Measurements from ENCODE around the gene CCNQ. TPM values are rescaled to one million over a fixed set of nuclear protein-coding genes. Genes with fewer than 3 reads are reported as not detected.

Gene CCNQ
- total and polyA plus RNA-seq, 4 donors, result 8.9 to 14.7 (median 9.8) TPM

DNA sequence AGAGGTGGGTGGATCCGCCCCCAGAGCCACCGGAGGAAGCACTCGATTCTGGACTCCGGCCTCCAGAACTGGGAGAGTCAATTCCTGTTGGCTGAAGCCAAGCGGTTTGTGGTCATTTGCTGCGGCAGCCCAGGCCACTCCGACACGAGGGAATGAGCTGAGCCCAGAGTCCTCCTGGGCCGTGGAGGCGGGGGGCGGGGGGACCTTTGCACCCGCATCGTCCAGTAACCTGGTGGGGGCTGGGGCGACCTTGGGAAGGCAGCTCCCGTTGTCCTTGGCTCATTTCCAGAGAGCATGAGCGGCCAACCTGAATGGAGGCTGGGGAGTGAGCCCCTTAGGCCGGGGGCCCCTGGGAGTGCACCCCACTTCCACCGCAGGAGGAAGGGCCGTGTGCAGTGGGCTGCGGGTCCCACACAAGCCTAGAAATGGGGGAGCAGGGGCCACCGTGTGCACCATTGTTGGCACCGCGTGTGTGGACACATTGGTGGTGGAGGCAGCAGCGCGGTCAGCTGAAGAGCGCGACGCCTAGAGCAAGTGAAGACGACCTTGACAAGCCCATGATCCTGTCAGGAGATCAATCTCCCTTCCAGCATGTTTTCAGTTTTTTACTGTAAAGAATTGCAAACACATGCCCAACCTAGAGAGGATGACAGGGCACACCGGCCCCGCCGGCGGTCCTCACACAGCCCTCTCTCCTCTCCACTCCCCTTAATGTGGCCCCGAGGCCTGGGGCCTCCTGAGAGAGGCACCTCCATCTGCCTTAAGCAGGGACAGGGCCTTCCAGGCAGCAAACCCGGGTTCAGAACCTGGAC, 28.1 kb upstream of the CCNQ start (continued):
- TF ChIP-seq, protein P1, sequence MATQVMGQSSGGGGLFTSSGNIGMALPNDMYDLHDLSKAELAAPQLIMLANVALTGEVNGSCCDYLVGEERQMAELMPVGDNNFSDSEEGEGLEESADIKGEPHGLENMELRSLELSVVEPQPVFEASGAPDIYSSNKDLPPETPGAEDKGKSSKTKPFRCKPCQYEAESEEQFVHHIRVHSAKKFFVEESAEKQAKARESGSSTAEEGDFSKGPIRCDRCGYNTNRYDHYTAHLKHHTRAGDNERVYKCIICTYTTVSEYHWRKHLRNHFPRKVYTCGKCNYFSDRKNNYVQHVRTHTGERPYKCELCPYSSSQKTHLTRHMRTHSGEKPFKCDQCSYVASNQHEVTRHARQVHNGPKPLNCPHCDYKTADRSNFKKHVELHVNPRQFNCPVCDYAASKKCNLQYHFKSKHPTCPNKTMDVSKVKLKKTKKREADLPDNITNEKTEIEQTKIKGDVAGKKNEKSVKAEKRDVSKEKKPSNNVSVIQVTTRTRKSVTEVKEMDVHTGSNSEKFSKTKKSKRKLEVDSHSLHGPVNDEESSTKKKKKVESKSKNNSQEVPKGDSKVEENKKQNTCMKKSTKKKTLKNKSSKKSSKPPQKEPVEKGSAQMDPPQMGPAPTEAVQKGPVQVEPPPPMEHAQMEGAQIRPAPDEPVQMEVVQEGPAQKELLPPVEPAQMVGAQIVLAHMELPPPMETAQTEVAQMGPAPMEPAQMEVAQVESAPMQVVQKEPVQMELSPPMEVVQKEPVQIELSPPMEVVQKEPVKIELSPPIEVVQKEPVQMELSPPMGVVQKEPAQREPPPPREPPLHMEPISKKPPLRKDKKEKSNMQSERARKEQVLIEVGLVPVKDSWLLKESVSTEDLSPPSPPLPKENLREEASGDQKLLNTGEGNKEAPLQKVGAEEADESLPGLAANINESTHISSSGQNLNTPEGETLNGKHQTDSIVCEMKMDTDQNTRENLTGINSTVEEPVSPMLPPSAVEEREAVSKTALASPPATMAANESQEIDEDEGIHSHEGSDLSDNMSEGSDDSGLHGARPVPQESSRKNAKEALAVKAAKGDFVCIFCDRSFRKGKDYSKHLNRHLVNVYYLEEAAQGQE (IDR thresholded peaks at IDR 0.05), result peak; percentile 21
- TF ChIP-seq, protein P2, sequence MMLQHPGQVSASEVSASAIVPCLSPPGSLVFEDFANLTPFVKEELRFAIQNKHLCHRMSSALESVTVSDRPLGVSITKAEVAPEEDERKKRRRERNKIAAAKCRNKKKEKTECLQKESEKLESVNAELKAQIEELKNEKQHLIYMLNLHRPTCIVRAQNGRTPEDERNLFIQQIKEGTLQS (IDR thresholded peaks at IDR 0.05), result no peak

DNA sequence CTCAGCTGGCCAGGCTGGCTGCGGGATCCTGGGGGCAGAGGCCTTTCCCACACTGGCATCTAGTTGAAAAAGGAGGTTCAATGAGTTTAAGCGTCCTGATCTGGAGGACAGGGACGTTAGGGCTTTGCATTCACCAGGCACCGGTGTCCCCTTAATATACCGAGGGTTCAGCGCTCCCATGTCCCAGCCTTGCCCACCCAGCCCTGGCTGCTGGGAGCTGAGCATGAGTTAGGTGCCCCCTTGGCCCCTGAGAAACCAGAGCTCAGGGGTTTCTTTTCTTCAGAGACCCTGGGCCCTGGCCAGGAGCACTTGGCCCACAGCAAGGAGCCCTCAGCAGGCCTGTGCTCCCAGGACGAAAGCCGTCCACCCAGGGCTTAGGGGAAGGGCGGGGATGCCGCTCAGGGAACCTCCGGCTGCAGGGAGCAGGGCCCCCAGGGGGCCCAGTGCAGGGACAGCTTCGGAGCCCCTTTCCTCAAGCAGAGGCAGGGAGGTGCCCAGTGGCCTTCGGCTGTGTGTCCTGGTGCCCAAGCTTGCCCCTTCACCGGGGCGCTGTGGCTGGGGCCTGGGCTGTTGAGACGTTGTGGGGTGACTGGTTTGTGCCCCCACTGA, 27.2 kb upstream of the CCNQ start:
- Histone ChIP-seq H3K27me3 (ENCODE audit: control insufficient read depth in 4 of 4, insufficient read depth in 4 of 4, low read length in 3 of 4) (no peaks in the 10 kb centered on the region), H3K4me1 (ENCODE audit: control insufficient read depth in 4 of 4, insufficient read depth in 4 of 4, low read length in 3 of 4) (peaks cover 7 to 24% (median 10%) of the 10 kb centered on the region in 4 donors), H3K4me3 (ENCODE audit: low read depth in 1 of 3, low read length in 3 of 3) (peak overlapping the region; percentile 56 to 79 (median 76)), H3K9ac (ENCODE audit: low read depth in 1 of 2, low read length in 2 of 2) (peak overlapping the region; percentile 30 to 79), H3K36me3 (ENCODE audit: control insufficient read depth in 4 of 4, insufficient read depth in 3 of 4, low read depth in 1 of 4, low read length in 3 of 4) (no peaks in the 10 kb centered on the region), H3K9me3 (ENCODE audit: control insufficient read depth in 4 of 4, low read length in 3 of 4) (no peaks in the 10 kb centered on the region), H3K27ac (ENCODE audit: low read depth in 1 of 2, low read length in 2 of 2) (peak overlapping the region; percentile 90)
- TF ChIP-seq YY1 (IDR thresholded peaks at IDR 0.05), result no peak
- TF ChIP-seq GABPA (IDR thresholded peaks at IDR 0.05 in 1 of 2, conservative IDR thresholded peaks at IDR 0.05 in 1 of 2), result no peak
- TF ChIP-seq, protein P3, sequence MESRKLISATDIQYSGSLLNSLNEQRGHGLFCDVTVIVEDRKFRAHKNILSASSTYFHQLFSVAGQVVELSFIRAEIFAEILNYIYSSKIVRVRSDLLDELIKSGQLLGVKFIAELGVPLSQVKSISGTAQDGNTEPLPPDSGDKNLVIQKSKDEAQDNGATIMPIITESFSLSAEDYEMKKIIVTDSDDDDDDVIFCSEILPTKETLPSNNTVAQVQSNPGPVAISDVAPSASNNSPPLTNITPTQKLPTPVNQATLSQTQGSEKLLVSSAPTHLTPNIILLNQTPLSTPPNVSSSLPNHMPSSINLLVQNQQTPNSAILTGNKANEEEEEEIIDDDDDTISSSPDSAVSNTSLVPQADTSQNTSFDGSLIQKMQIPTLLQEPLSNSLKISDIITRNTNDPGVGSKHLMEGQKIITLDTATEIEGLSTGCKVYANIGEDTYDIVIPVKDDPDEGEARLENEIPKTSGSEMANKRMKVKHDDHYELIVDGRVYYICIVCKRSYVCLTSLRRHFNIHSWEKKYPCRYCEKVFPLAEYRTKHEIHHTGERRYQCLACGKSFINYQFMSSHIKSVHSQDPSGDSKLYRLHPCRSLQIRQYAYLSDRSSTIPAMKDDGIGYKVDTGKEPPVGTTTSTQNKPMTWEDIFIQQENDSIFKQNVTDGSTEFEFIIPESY (IDR thresholded peaks at IDR 0.05), result no peak
- no peak for TF ChIP-seq FOXA2 (IDR thresholded peaks at IDR 0.05)
- TF ChIP-seq EGR1 (IDR thresholded peaks at IDR 0.05; ENCODE audit: low read depth in 2 of 2), result no peak
- no peak for TF ChIP-seq FOXA1 (IDR thresholded peaks at IDR 0.05)
- TF ChIP-seq JUND (IDR thresholded peaks at IDR 0.05), result no peak
- TF ChIP-seq RXRA (IDR thresholded peaks at IDR 0.05), result no peak
- TF ChIP-seq HNF4G (IDR thresholded peaks at IDR 0.05), result no peak
- TF ChIP-seq RAD21 (IDR thresholded peaks at IDR 0.05), result no peak
- no peak for TF ChIP-seq HNF4A (conservative IDR thresholded peaks at IDR 0.05)
- TF ChIP-seq NR2F2 (IDR thresholded peaks at IDR 0.05), result no peak
- TF ChIP-seq TAF1 (conservative IDR thresholded peaks at IDR 0.05), result no peak
- WGBS, result 38% methylated on average over 16 of the region's 16 CpGs
- DNase-seq (ENCODE audit: low spot score), result no peak

Measured in liver (tissue), 9 donors.